Hematopoietic multipotent progenitor cell treated with erythropoietin and hydrocortisone succinate and interleukin-3 and kit ligand, for 6 days (in vitro differentiated cells): ENCODE data around the gene SRSF1.
"Not testable (repeated sequence)": the region's sequence is repeated elsewhere in the genome, so short reads cannot be mapped to it uniquely, and the experiment has no call there.

Experiments used
- DNase-seq: peaks from one replicate; pipeline ENCODE4 v3.0.0-alpha.2; 2015

Gene SRSF1

DNA sequence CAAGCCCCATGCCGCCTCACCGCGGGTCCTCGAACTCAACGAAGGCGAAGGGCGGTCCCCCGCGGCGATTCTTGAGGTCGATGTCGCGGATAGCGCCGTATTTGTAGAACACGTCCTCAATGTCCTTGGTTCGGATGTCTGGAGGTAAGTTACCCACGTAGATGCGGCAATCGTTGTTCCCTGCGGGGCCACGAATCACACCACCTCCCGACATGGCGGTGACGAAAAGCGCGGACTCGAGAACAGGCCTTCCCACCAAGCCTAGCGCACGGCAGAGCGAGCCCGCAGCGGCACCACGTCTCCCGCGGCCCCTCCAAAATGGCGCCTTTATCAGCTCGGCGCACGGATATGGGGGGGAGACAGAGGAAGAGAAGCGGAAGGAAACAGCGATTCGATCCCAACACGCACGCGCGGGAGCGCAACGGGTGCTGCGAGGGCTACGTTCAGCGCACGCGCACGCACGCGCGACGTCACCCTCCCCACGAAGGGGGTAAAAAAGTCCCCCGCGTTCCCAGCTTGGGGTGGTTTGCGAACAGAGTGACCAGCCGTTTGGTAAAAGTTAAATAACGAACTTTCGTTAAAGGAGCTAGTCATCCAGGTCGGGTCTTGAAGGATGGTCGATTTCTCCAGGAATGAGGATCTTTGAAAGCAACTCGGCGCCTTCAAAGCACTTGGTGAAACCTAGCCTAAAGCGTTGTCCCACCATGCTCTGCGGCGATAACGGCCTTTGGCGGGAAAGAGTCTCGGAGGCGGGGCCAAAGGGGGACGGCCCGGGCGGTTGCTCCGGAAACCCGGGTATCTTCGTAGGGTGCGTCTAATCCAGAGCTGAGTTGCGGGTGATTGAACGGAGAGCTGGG, at the start of gene SRSF1:
SRSF1 (minus strand) TSS at position 323 of the 857 bp plus-strand sequence; CDS start at position 214, 109 bp downstream.
- peak; percentile 99 for DNase-seq

- no peak for DNase-seq
These were observed 49.4 kb upstream of the SRSF1 start for GRCh38 chr17:58056476-58056875.

GRCh38 chr17:58054641-58055040, 47.6 kb upstream of the SRSF1 start:
- DNase-seq = no peak

DNA sequence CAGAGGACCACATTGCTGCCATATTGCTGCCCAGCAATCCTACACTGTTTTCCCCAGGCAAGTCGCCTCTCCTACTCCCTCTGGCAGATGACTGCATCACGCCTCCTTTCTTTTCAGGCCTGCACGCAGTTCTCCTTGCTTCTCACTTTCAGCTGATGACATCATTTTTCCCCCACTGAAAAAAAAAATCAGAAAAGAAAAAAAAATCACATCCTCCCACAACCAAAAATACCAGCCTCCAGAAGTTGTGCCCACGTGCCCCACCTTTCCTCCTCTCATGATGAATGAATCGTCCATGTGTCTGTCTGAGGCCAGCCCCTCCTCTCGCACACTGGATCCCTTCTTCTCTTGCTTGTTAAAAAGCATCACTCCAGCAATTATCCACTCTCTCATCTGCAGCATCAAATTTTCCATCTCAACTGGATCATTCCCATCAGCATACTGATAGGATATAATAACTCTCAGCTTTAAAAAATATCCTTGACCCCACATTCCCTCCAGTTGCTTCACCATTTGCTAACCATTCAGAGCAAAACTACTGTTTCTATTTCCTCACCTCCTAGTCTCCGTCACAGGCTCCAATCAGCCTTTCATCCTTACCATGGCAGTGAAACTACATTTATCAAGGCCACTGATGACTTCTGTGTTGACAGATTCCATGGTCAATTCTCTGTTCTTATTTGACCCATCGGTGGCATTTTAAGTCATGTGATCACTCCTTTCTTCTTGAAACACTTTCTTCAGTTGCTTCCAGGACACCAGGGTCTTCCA, 46.1 kb upstream of the SRSF1 start:
- no peak for DNase-seq

- no peak for DNase-seq
These were observed 45.4 kb upstream of the SRSF1 start for GRCh38 chr17:58052407-58052806.

DNA sequence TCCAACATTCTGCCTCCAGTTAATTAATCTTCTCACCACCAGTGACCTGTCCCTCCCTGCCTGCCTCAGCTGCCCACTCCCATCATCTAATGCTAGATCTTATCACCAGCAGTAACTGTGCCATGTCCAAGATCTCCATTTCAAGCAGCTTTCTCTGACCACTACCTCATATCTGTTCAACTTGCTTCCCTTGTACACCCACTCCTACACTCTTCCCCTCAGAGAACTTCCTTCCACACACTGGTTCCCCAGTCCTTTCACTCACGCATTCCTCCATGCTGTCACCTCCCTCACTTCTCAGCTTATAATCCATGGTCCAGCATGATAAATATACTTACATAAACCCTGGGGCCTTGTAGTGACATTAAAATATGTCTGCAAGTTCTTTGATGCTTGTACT, 44.4 kb upstream of the SRSF1 start:
- no peak for DNase-seq

GRCh38 chr17:58050966-58051365, 43.9 kb upstream of the SRSF1 start:
- no peak for DNase-seq

DNA sequence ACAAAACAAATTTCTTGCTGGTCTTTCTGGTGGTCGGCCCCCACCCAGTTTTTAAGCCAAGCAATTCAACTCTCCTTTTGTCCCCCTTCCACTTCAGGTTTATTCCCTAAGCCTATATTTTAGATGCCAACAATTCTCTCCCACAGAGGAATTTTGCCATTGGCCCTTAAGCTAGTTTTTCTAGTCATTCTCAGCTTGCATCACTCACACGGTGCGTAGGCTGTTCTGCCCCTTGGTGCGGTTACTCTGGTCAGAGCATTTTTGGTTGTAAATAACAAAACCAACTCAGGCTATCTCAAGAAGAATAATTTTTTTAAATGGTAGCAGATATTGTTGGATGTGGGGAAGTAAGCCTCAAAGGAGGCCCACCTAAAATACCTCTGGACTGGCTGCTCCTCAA, 42.5 kb upstream of the SRSF1 start:
- no peak for DNase-seq

DNA sequence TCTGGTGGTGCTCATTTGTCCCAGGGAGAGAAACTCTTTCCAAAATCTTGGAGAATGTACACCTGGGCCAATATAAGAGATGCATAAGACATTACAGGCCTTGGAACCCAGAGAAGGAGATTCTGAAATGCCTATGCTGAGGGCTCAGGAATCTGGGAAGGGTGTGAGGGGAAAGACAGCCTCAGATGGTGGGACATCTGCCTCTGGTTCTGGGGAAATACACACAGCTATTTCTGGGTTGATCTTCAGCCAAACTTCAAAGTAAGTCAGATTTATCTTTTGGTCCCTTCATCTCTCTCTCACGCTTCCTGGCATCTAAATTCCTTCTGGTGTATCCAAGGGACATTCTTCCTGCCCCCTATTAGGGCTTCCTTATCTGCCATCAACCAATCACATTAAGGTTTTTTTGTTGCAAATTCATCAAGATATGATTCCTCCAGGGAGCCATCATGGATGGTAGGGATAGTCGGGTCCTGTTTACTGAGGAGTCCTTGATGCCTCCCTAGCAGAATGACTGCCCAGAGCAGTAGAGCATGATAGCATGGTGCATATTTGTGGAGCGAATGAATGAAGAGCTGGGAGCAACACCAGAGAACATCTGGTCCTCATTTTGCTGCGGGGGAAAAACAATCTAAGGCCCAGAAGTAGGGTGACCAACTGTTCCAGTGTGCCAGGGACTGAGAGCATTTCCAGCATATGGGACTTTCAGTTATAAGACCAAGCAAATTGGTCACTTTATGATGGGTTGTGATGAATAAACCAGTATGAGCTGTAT, 40.5 kb upstream of the SRSF1 start:
- no peak for DNase-seq

GRCh38 chr17:58046239-58047094, 39.4 kb upstream of the SRSF1 start:
- DNase-seq = no peak

GRCh38 chr17:58044256-58044655, 37.2 kb upstream of the SRSF1 start:
- DNase-seq = not testable (repeated sequence)

DNA sequence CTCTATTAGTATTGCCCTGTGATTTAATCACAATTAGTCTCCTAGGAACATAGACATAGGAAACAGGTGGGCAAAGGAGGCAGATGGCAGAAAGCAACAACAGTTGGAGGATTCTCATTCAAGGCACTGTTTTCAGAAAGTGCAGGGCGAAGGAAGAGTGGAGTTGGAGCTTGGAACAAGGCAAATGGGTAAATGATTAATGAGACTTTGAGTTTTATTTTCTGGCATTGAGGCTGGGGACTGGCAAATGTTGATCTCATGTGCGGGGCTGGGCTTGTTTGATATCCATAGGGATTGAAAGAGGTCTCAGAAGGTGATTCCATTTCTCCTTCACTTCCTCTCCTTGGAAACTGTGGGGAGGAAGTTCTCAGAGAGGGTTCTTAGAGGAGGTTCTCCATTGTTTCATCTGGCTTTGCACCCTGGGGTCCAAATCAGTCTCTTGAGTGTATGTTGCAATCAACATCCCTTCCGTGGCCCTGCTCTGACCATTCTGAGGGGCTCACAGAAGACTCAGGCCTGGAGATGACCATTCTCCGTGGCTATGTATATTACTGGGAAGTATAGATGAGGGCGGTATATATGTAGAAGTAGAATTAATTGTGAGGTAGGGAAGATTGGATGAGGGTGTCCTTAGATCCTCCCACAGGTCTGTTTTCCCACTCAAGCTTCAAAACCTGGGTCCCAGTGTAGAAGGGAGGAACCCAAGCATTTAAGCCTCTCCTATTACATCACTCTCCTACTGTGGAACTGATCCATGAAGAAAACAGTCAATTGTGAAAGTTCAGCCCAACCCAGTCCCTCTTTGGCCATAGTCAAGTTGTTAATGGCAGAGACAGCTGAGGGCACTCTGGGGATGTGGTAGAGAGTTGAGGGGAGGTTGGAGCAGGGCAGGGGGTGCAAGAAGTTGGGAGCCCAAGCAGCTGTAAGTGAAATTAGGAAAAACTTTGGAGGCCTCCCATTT, 36.5 kb upstream of the SRSF1 start:
- DNase-seq = no peak

- no peak for DNase-seq
These were observed 34.1 kb upstream of the SRSF1 start for GRCh38 chr17:58041161-58041560.

DNA sequence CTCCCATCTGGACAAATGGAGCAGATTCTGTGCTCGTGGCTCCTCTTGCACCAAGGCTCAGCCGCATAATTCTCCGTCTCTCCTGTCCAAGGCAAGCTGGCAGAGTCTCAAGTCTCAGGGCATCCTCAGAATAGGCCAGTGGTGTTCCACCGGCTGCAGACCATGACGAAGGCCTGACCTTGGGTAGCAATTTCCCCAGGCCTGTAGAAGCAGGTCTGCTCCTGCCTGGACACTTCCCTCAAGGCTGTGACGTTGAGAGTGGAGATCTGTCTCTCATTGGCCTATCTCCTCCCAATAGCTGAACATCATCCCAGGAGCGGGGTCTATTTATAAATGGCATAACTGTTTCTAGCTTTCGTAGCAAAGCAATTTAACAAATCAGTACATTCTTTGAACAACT, 33.3 kb upstream of the SRSF1 start:
- DNase-seq = no peak

DNA sequence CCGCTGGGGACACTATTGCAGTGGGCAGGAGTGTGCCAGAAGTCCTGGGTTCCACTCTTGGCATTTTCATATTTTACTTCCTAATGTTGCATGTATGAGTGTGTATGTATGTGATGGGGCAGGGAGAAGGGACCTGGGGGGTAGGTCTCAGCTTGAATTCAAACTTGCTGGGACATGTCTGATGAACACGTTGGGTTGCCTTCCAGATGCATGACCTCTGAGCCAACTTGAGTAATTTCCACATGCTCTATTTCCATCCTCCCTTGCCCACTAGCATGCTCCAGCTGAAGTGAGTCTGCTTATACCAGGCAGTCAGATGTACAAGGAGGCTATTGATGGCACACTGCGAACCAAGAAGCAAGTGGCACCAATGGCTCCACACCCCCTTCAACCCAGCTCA, 32.9 kb upstream of the SRSF1 start:
- no peak for DNase-seq

DNA sequence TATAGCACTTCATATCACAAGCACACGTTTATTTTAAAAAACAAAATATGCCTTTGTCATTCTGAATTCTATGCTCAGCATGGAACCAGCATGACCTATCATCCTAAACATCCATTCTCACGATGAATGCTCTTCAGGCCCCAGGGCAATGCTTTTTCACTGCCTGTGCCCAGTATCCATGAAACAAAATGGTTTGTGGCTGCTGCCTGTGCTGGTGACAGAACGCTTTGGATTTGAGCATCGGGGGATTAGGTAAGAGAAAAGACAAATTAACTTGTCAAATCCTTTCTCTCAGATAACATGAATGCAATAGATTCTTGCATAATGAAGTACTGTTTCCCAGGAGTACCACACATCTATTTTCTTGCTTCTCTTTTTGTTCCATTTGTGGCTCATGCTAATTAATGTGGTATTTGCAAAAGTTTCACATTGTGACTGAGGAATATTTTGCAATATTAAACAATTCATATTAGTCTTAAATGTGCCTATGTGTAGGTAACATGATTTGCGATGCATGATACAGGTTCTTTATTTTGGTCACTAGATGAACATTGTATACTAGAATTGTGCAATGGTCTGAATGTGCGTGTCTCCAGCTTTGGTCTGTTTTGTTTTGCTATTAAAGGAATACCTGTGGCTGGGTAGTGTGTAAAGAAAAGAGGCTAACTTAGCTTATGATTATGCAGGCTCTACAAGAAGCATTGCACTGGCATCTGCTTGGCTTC, 25.8 kb upstream of the SRSF1 start:
- DNase-seq = no peak

DNA sequence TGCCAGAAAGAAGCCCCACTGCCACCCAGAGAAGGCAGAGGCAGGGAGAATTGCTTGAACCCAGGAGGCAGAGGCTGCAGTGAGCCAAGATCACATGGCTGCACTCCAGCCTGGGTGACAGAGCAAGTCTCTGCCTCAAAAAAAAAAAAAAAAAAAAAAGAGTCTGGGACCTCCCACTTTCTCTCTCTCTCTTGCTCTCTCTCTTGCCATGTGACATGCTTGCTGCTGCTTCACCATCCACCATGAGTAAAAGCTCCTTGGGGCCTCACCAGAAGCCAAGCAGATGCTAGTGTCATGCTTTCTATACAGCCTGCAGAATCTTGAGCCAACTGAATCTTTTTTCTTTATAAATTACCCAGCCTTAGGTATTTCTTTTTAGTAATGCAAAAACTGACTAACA, 21.5 kb upstream of the SRSF1 start:
- DNase-seq = peak; percentile 40

GRCh38 chr17:58020401-58020800, 13.4 kb upstream of the SRSF1 start:
- no peak for DNase-seq

DNA sequence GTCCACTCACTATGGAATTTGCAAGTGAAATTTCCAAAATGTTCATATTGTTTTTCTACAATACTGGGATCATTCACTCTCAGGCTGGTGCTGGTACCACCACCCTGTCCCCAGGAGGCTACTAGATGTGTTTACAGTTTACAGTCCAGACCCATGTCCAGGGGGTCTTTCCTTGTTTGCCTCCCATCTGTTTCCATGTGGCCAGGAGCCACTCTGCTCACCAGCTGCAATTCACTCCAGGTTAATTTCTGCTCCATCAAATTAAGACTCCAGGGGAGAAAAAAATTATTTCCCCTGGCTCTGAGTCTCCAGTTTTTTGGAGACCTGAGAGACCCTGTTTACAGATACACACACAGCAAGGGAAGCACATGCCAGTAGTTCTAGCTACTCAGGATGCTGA, 12.5 kb upstream of the SRSF1 start:
- no peak for DNase-seq

GRCh38 chr17:58019039-58019438, 12.0 kb upstream of the SRSF1 start:
- no peak for DNase-seq
